GM12878 (cell line): ENCODE measurements around the gene ZIC5. TPM values are rescaled to one million over a fixed set of nuclear protein-coding genes. Genes with fewer than 3 reads are reported as not detected.

ENCODE experiments used
- ATAC-seq: fragments of 200-7000 bp; cut with Tn5 transposase; 3 replicates; pipeline ENCODE4 v1.9.1; 2020; ENCODE audit warnings: mild to moderate bottlenecking, moderate library complexity
- BruUV-seq: library from RNA; stranded (reverse); fragments of 400-500 nt; replicated peaks from 2 replicates; lab custom pipeline; 2021; lab: Mats Ljungman, UMichigan
- CTCF ChIA-PET: fragments of 300-600 bp; sonication (Branson Sonifier 250); formaldehyde crosslinking; extraction: SDS; loops from one replicate; lab custom pipeline; 2021; ENCODE audit warnings: inconsistent platforms; lab: Yijun Ruan, JAX
- POLR2A ChIA-PET: fragments of 350-600 bp; formaldehyde crosslinking; extraction: SDS; loops from one replicate; lab custom pipeline; 2021; ENCODE audit warnings: inconsistent platforms; lab: Charles Lee
- RAD21 ChIA-PET: fragments of 300-600 bp; sonication (Branson Sonifier 250); formaldehyde crosslinking; loops from one replicate; lab custom pipeline; 2023; ENCODE audit warnings: antibody characterized with exemption; ENCODE audit not compliant: unreplicated experiment; lab: Charles Lee
- SMC1A ChIA-PET: fragments of 300-600 bp; sonication (Branson Sonifier 250); formaldehyde crosslinking; loops from one replicate; lab custom pipeline; 2023; ENCODE audit not compliant: unreplicated experiment, uncharacterized antibody; lab: Charles Lee
- DNase-seq: peaks from one replicate; pipeline ENCODE4 v3.0.0-alpha.2; 2011; ENCODE audit warnings: low read depth, low spot score
- FAIRE-seq: peaks from 3 replicates; lab custom pipeline; 2011; peaks lifted over from hg19 to GRCh38; lab: Jason Lieb, UNC
- H2AFZ ChIP-seq: 2 replicates; pipeline ENCODE4 v1.6.0; 2011; ENCODE audit warnings: low read depth, low read length, control low read depth; ENCODE audit not compliant: control insufficient read depth
- H3K27ac ChIP-seq: 2 replicates; pipeline ENCODE4 v1.5.1; 2011; ENCODE audit warnings: control low read depth; ENCODE audit not compliant: control insufficient read depth, insufficient read depth
- H3K27me3 ChIP-seq, 2 experiments: replicated peaks in 1 of 2; 2 replicates each; pipeline versions ENCODE4 v1.6.0 to v1.6.1; 2011; ENCODE audit warnings: low read length in 1 of 2; ENCODE audit not compliant: control insufficient read depth in 2 of 2, insufficient read depth in 2 of 2
- H3K36me3 ChIP-seq, 2 experiments: 2 replicates each; pipeline ENCODE4 v1.5.1; 2011; ENCODE audit warnings: low read length in 1 of 2; ENCODE audit not compliant: control insufficient read depth in 2 of 2, insufficient read depth in 2 of 2
- H3K4me1 ChIP-seq: 2 replicates; pipeline ENCODE4 v1.6.1; 2011; ENCODE audit warnings: mild to moderate bottlenecking, low read length, moderate library complexity, mixed read lengths; ENCODE audit not compliant: control insufficient read depth, insufficient read depth
- H3K4me2 ChIP-seq: 2 replicates; pipeline ENCODE4 v1.6.0; 2011; ENCODE audit warnings: control low read depth; ENCODE audit not compliant: control insufficient read depth, insufficient read depth
- H3K4me3 ChIP-seq: fragments of 200-600 bp; sonication (generic); 2 replicates; pipeline ENCODE4 v1.5.1; 2016
- H3K79me2 ChIP-seq: 2 replicates; pipeline ENCODE4 v1.6.0; 2011; ENCODE audit warnings: low read length; ENCODE audit not compliant: control insufficient read depth, insufficient read depth
- H3K9ac ChIP-seq: 2 replicates; pipeline ENCODE4 v1.8.0; 2011; ENCODE audit warnings: low read length, control low read depth, mixed read lengths; ENCODE audit not compliant: control insufficient read depth, insufficient read depth
- H3K9me3 ChIP-seq: replicated peaks from 3 replicates; pipeline ENCODE4 v1.5.1; 2011; ENCODE audit warnings: mild to moderate bottlenecking, low read length; ENCODE audit not compliant: control insufficient read depth, insufficient read depth
- H4K20me1 ChIP-seq: 2 replicates; pipeline ENCODE4 v1.6.0; 2011; ENCODE audit not compliant: control insufficient read depth, insufficient read depth
- IRF4 ChIP-seq: IDR thresholded peaks from 2 replicates; pipeline ENCODE4 v1.6.1; 2011; ENCODE audit warnings: low read depth, low read length
- IRF5 ChIP-seq: fragments of 450-650 bp; IDR thresholded peaks from 2 replicates; pipeline ENCODE4 v1.6.1; 2017; ENCODE audit warnings: borderline replicate concordance
- MEF2A ChIP-seq: IDR thresholded peaks from 2 replicates; pipeline ENCODE4 v1.6.1; 2011; ENCODE audit warnings: low read depth, mild to moderate bottlenecking, low read length, moderate library complexity; ENCODE audit not compliant: insufficient read depth
- MYB ChIP-seq: fragments of 150-350 bp; IDR thresholded peaks from 2 replicates; pipeline ENCODE4 v1.6.1; 2014; ENCODE audit warnings: mild to moderate bottlenecking, low read depth, low read length, borderline replicate concordance
- NR2C1 ChIP-seq: fragments of 450-650 bp; IDR thresholded peaks from 2 replicates; pipeline ENCODE4 v1.6.1; 2017; ENCODE audit warnings: antibody characterized with exemption, mild to moderate bottlenecking, moderate library complexity
- RELB ChIP-seq: fragments of 450-650 bp; IDR thresholded peaks from 2 replicates; pipeline ENCODE4 v1.6.1; 2017; ENCODE audit warnings: low read depth, mild to moderate bottlenecking, moderate library complexity
- RFX5 ChIP-seq: IDR thresholded peaks from 2 replicates; pipeline ENCODE4 v1.6.1; 2011; ENCODE audit warnings: low read depth, low read length, improper control_type of control experiment
- SMAD5 ChIP-seq: IDR thresholded peaks from 2 replicates; pipeline ENCODE4 v1.6.1; 2016; ENCODE audit warnings: antibody characterized with exemption, low read depth
- TBL1XR1 ChIP-seq: IDR thresholded peaks from 2 replicates; pipeline ENCODE4 v1.6.1; 2012; ENCODE audit warnings: low read depth, low read length, improper control_type of control experiment
- TCF12 ChIP-seq: IDR thresholded peaks from 2 replicates; pipeline ENCODE4 v1.6.1; 2011; ENCODE audit warnings: low read depth, mild to moderate bottlenecking, low read length
- USF2 ChIP-seq: IDR thresholded peaks from 2 replicates; pipeline ENCODE4 v1.6.1; 2011; ENCODE audit warnings: low read depth, low read length, improper control_type of control experiment, borderline replicate concordance
- ZNF24 ChIP-seq: fragments of 450-650 bp; IDR thresholded peaks from 2 replicates; pipeline ENCODE4 v1.6.1; 2017; ENCODE audit warnings: antibody characterized with exemption, mild to moderate bottlenecking
- WGBS: methylation state at CpG from one replicate; pipeline ENCODE4 v1.1.6; 2016; ENCODE audit warnings: low lambda C conversion rate; ENCODE audit not compliant: insufficient replicate concordance, insufficient coverage; ENCODE audit errors: missing lambda C conversion rate; 5-methylcytosine and 5-hydroxymethylcytosine counted together
- in situ Hi-C: fragments of 300-500 bp; cut with MboI; formaldehyde crosslinking; loops from 9 replicates; pipeline ENCODE4 v1.14.3; 2018; ENCODE audit warnings: mixed read lengths
- intact Hi-C: fragments of 100-400 bp; cut with micrococcal nuclease; formaldehyde crosslinking; loops from one replicate; pipeline ENCODE4 v1.14.2; 2022; ENCODE audit not compliant: unreplicated experiment
- polyA plus RNA-seq, 11 experiments: library from polyadenylated mRNA; depleted of rRNA in 4 of 11; unstranded in 6 of 11; stranded (reverse) in 5 of 11; fragments of >200 nt; fragmentation: Nextera tagmentation in 4 of 11; fragmentation: Illumina TruSeq in 1 of 11; extraction: Ambion mirVana in 4 of 11; extraction: Trizol in 1 of 11; gene quantifications; 1 replicate in 1 of 11; 2 replicates in 10 of 11; pipeline versions ENCODE4 v1.2.1 to v1.2.3, GENCODE V29; 2011 to 2016; ENCODE audit warnings: inconsistent platforms in 2 of 11, missing spikeins in 2 of 11, low read depth in 1 of 11
- total RNA-seq, 4 experiments: library from RNA; depleted of rRNA in 3 of 4; stranded (reverse); fragments of >200 nt in 3 of 4; fragmentation: Illumina TruSeq in 1 of 4; extraction: Trizol in 1 of 4; gene quantifications; 2 replicates each; pipeline versions ENCODE4 v1.2.1 to v1.2.3, GENCODE V29; 2013 to 2021
- TF ChIP-seq, protein P1 (sequence below): fragments of 450-650 bp; conservative IDR thresholded peaks from 2 replicates; pipeline ENCODE4 v1.6.1; 2017; ENCODE audit warnings: mild to moderate bottlenecking, moderate library complexity

ZIC5 gene
- total and polyA plus RNA-seq, 10 of the 15 experiments (the other 5 are each of a cell fraction or from before 2014, with no cell fraction given) = not detected

DNA sequence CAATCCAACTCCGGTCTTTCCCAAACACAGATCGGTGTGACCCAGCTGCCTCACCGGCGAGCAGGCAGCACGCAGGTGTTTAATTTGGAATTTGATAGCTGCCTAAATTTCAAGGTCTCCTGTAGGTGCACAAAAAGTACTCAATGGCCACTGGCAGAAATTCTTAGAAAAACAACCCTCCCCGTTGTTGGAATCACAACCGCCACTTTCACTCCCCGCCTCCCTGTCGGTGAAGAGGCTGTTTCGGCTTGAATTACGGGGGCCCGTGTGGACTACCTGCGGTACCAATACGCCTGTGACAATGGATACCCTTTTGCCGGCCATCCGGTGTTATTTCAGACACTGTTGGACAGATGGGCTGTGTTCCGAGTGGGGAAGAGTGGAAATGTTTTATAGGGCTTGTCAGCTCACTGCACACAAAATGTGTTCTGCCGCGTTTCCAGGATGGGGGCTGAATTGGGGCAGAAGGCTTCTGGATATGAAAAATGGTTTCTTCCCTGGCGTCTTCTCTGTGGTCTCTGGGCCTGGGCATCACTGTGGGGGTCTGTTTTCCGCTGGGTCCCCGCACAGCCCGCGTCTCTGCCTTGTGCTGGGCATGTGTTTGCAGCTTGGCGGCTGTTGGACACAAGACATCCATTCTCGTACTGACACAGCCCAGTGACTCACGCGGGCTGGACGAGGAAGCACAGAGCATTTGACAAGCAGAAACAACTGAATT, 45.4 kb downstream of the ZIC5 start:
- WGBS = 76% methylated on average over 28 of the region's 29 CpGs
- FAIRE-seq = no peak
- H3K4me2 ChIP-seq = no peak overlapping the region
- H3K27ac ChIP-seq = no peak overlapping the region
- H4K20me1 ChIP-seq = no peaks in the 10 kb centered on the region
- ChIA-PET RAD21 (no interaction called here), POLR2A (no interaction called here), SMC1A (interaction anchor here (1.6 kb wide), 1 partner anchor 10 kb away, joined by 5 read pairs; no protein-coding TSS in a partner anchor), CTCF (interaction anchor here (1.3 kb wide), 1 partner anchor 13 kb away, joined by 4 read pairs; no protein-coding TSS in a partner anchor)
- H3K36me3 ChIP-seq = no peaks in the 10 kb centered on the region
- H3K27me3 ChIP-seq = no peaks in the 10 kb centered on the region
- H3K79me2 ChIP-seq = no peaks in the 10 kb centered on the region
- no peak for DNase-seq
- H3K9ac ChIP-seq = no peak overlapping the region
- H3K4me1 ChIP-seq = no peaks in the 10 kb centered on the region
- in situ Hi-C loops (no loop called here), intact Hi-C loops (no loop called here)
- no peak for ATAC-seq
- no peaks in the 10 kb centered on the region for H3K9me3 ChIP-seq
- no peak overlapping the region for H2AFZ ChIP-seq
- no peak for TF ChIP-seq MEF2A
- no peak for TF ChIP-seq TBL1XR1
- TF ChIP-seq, protein P1, sequence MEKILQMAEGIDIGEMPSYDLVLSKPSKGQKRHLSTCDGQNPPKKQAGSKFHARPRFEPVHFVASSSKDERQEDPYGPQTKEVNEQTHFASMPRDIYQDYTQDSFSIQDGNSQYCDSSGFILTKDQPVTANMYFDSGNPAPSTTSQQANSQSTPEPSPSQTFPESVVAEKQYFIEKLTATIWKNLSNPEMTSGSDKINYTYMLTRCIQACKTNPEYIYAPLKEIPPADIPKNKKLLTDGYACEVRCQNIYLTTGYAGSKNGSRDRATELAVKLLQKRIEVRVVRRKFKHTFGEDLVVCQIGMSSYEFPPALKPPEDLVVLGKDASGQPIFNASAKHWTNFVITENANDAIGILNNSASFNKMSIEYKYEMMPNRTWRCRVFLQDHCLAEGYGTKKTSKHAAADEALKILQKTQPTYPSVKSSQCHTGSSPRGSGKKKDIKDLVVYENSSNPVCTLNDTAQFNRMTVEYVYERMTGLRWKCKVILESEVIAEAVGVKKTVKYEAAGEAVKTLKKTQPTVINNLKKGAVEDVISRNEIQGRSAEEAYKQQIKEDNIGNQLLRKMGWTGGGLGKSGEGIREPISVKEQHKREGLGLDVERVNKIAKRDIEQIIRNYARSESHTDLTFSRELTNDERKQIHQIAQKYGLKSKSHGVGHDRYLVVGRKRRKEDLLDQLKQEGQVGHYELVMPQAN = no peak
- TF ChIP-seq USF2 = no peak
- no peak for TF ChIP-seq ZNF24
- TF ChIP-seq IRF4 = no peak
- no peak for TF ChIP-seq NR2C1
- no peak for TF ChIP-seq RELB
- TF ChIP-seq RFX5 = no peak
- no peak for TF ChIP-seq SMAD5
- no peak for TF ChIP-seq MYB
- TF ChIP-seq IRF5 = no peak
- TF ChIP-seq TCF12 = no peak
- no peak overlapping the region for H3K4me3 ChIP-seq
- no TSS peak for BruUV-seq
